ENCODE results near the gene TBC1D25. TPM values are rescaled to one million over a fixed set of nuclear protein-coding genes. Genes with fewer than 3 reads are reported as not detected.
"Not testable (repeated sequence)": the region's sequence is repeated elsewhere in the genome, so short reads cannot be mapped to it uniquely, and the experiment has no call there.

Gene TBC1D25
- total RNA-seq, 1 donor from 2014 or later, result 14.5 TPM

GRCh38 chrX:48521353-48522243 lies 17.9 kb upstream of the TBC1D25 start, which contains the start of gene EBP:
EBP (plus strand) TSS chrX:48521808; CDS start chrX:48523772, 1,964 bp downstream.
- Histone ChIP-seq H3K4me3 (peak within 1 kb of the TSS; percentile 72), H3K27ac (replicated peaks) (peak within 1 kb of the TSS; percentile 80), H3K4me1 (peaks cover 8% of the 10 kb centered on the region), H3K36me3 (no peaks in the 10 kb centered on the region), H3K27me3 (ENCODE audit: low read depth) (no peaks in the 10 kb centered on the region), H3K9me3 (replicated peaks) (no peaks in the 10 kb centered on the region)
- peak; percentile 86 for DNase-seq
- no peak for TF ChIP-seq CTCF (IDR thresholded peaks at IDR 0.05; ENCODE audit: borderline replicate concordance)
- intact Hi-C loops (cut with micrococcal nuclease), result no loop called here

GRCh38 chrX:48522291-48522690 lies 17.2 kb upstream of the TBC1D25 start:
- Histone ChIP-seq H3K4me1 (peaks cover 8% of the 10 kb centered on the region), H3K27ac (replicated peaks) (peak overlapping the region; percentile 80), H3K9me3 (replicated peaks) (no peaks in the 10 kb centered on the region), H3K36me3 (peaks cover 5% of the 10 kb centered on the region), H3K4me3 (peak overlapping the region; percentile 72), H3K27me3 (ENCODE audit: low read depth) (no peaks in the 10 kb centered on the region)
- intact Hi-C loops (cut with micrococcal nuclease), result no loop called here
- no peak for TF ChIP-seq CTCF (IDR thresholded peaks at IDR 0.05; ENCODE audit: borderline replicate concordance)
- no peak for DNase-seq

GRCh38 chrX:48523682-48524081 lies 15.8 kb upstream of the TBC1D25 start:
- TF ChIP-seq CTCF (IDR thresholded peaks at IDR 0.05; ENCODE audit: borderline replicate concordance), result no peak
- Histone ChIP-seq H3K36me3 (peaks cover 18% of the 10 kb centered on the region), H3K27me3 (ENCODE audit: low read depth) (no peaks in the 10 kb centered on the region), H3K4me1 (peaks cover 8% of the 10 kb centered on the region), H3K4me3 (no peak overlapping the region), H3K9me3 (replicated peaks) (no peaks in the 10 kb centered on the region), H3K27ac (replicated peaks) (no peak overlapping the region)
- intact Hi-C loops (cut with micrococcal nuclease), result no loop called here
- DNase-seq, result no peak

GRCh38 chrX:48525853-48526252 lies 13.7 kb upstream of the TBC1D25 start:
- intact Hi-C loops (cut with micrococcal nuclease); H3K4me3 ChIP-seq; H3K4me1 ChIP-seq; DNase-seq; H3K27ac ChIP-seq (replicated peaks); H3K9me3 ChIP-seq (replicated peaks); H3K27me3 ChIP-seq (ENCODE audit: low read depth): not testable (repeated sequence)
- peaks cover 18% of the 10 kb centered on the region for H3K36me3 ChIP-seq

- intact Hi-C loops (cut with micrococcal nuclease), result no loop called here
- H3K9me3 ChIP-seq (replicated peaks), result no peaks in the 10 kb centered on the region
- no peak for TF ChIP-seq CTCF (IDR thresholded peaks at IDR 0.05; ENCODE audit: borderline replicate concordance)
- H3K4me1 ChIP-seq, result peaks cover 6% of the 10 kb centered on the region
- peaks cover 18% of the 10 kb centered on the region for H3K36me3 ChIP-seq
- H3K27ac ChIP-seq (replicated peaks), result no peak overlapping the region
- DNase-seq, result no peak
- no peak overlapping the region for H3K4me3 ChIP-seq
- no peaks in the 10 kb centered on the region for H3K27me3 ChIP-seq (ENCODE audit: low read depth)
Measured at GRCh38 chrX:48530736-48531135, 8.8 kb upstream of the TBC1D25 start.

GRCh38 chrX:48531358-48531959 lies 8.1 kb upstream of the TBC1D25 start:
- no peak for TF ChIP-seq CTCF (IDR thresholded peaks at IDR 0.05; ENCODE audit: borderline replicate concordance)
- H3K27ac ChIP-seq (replicated peaks), result peak overlapping the region; percentile 63
- no peak overlapping the region for H3K4me3 ChIP-seq
- H3K36me3 ChIP-seq, result peaks cover 18% of the 10 kb centered on the region
- no peaks in the 10 kb centered on the region for H3K27me3 ChIP-seq (ENCODE audit: low read depth)
- H3K4me1 ChIP-seq, result peaks cover 6% of the 10 kb centered on the region
- no peaks in the 10 kb centered on the region for H3K9me3 ChIP-seq (replicated peaks)
- DNase-seq, result no peak
- intact Hi-C loops (cut with micrococcal nuclease), result no loop called here
